Vagina (tissue), 2 donors: Measurements from ENCODE around the gene ADIRF. TPM values are rescaled to one million over a fixed set of nuclear protein-coding genes. Genes with fewer than 3 reads are reported as not detected.
"Not testable (repeated sequence)": the region's sequence is repeated elsewhere in the genome, so short reads cannot be mapped to it uniquely, and the experiment has no call there.

Experiments
- DNase-seq, 2 donors: peaks; one replicate each; pipeline ENCODE4 v3.0.0-alpha.2; 2017; ENCODE audit errors: extremely low spot score in 2 of 2
- H3K27ac ChIP-seq: fragments of 200-600 bp; sonication (generic); one replicate; pipeline ENCODE4 v1.5.1; 2019
- H3K27me3 ChIP-seq: fragments of 200-600 bp; sonication (generic); one replicate; pipeline ENCODE4 v1.5.1; 2019
- H3K36me3 ChIP-seq, 2 donors: fragments of 200-600 bp; sonication (generic); one replicate each; pipeline ENCODE4 v1.5.1; 2017 to 2019
- H3K4me1 ChIP-seq: fragments of 200-600 bp; sonication (generic); one replicate; pipeline ENCODE4 v1.5.1; 2019
- H3K4me3 ChIP-seq, 2 donors: fragments of 200-600 bp; sonication (generic); 1 replicate in 1 of 2; 2 replicates in 1 of 2; pipeline ENCODE4 v1.5.1; 2016 to 2019
- H3K9me3 ChIP-seq: fragments of 200-600 bp; sonication (generic); one replicate; pipeline ENCODE4 v1.5.1; 2019
- POLR2AphosphoS5 ChIP-seq, 2 donors: sonication (generic); formaldehyde crosslinking; IDR thresholded peaks; one replicate each; pipeline ENCODE4 v1.9.0; 2017; ENCODE audit warnings: antibody characterized with exemption in 2 of 2, mild to moderate bottlenecking in 2 of 2, low read depth in 1 of 2; ENCODE audit not compliant: insufficient read depth in 1 of 2
- intact Hi-C: fragments of 100-400 bp; cut with DNase I; formaldehyde crosslinking; loops from one replicate; pipeline ENCODE4 v1.15.1; 2023
- small RNA-seq: library from RNA; depleted of rRNA; stranded (forward); fragments of <200 nt; gene quantifications from one replicate; pipeline ENCODE3, GENCODE V24; 2016
- total RNA-seq: library from RNA; depleted of rRNA; stranded (reverse); fragments of >200 nt; gene quantifications from one replicate; pipeline ENCODE4 v1.2.3, GENCODE V29; 2016

Gene ADIRF
- total RNA-seq, 1 donor from 2014 or later, result 374 TPM

- H3K4me1 ChIP-seq, DNase-seq, H3K9me3 ChIP-seq, H3K4me3 ChIP-seq, H3K27me3 ChIP-seq, H3K36me3 ChIP-seq, intact Hi-C loops: not testable (repeated sequence)
- peak in 1 of 2 donors; percentile 26 for TF ChIP-seq POLR2AphosphoS5 (IDR thresholded peaks at IDR 0.05; ENCODE audit: insufficient read depth in 1 of 2, low read depth in 1 of 2)
- peak within 1 kb of the TSS; percentile 59 for H3K27ac ChIP-seq
Observed at GRCh38 chr10:87020056-87020455, 51.8 kb downstream of the ADIRF start, which contains the start of gene FAM25A. Gene FAM25A, plus strand, starts transcription at chr10:87020294. Its CDS starts 31 bp downstream, at chr10:87020325.

Small RNA genes within 50 kb of the gene (small RNA-seq; reads per million reads assigned to genes)
- not detected for gene BMS1P3
- gene FAM25A, result not detected

Other genes with a start within 250 kb of the ADIRF start
- 33.1 TPM for gene BMPR1A, start 211.9 kb upstream of the ADIRF start, total RNA-seq
- 57.2 TPM for gene MMRN2, start 10.9 kb upstream of the ADIRF start, total RNA-seq
- 36.6 TPM for gene SNCG, start 9.9 kb upstream of the ADIRF start, total RNA-seq
- gene FAM25A, start 51.8 kb downstream of the ADIRF start, total RNA-seq, result 40.0 TPM
- gene GLUD1, start 126.4 kb downstream of the ADIRF start, total RNA-seq, result 133 TPM
- gene SHLD2, start 126.7 kb downstream of the ADIRF start, total RNA-seq, result 27.5 TPM